Activated gamma-delta T cell treated with anti-CD3 and anti-CD28 coated beads, Interleukin-2, amount 50 U/mL, for 16 hours (primary cell): ENCODE data around the gene ELP4.
"Not testable (repeated sequence)": the region's sequence is repeated elsewhere in the genome, so short reads cannot be mapped to it uniquely, and the experiment has no call there.

Experiments used
- DNase-seq: peaks from one replicate; pipeline ENCODE4 v3.0.0-alpha.2; 2020; ENCODE audit warnings: low read depth

The ELP4 gene

DNA sequence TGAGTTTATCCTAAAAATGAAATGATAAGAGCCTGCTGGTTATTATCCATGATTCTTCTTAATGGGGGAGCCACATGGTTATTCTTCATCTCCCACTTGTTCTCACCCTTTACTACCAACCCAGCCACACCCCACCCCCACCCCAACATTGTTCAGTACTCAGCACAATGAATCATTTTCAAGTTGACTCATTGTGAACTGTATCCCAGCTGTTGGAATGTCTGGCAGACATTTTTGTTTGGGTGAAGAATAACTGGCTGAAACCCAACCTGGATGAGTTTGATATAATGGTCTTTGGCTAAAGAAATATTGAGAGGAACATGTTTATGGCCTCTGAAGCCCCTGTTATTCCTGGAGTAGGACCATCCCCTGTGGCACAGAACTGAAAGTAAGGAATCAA lies 136.2 kb downstream of the ELP4 start:
- no peak for DNase-seq

- no peak for DNase-seq
These were observed 136.6 kb downstream of the ELP4 start for GRCh38 chr11:31646216-31646615.

DNA sequence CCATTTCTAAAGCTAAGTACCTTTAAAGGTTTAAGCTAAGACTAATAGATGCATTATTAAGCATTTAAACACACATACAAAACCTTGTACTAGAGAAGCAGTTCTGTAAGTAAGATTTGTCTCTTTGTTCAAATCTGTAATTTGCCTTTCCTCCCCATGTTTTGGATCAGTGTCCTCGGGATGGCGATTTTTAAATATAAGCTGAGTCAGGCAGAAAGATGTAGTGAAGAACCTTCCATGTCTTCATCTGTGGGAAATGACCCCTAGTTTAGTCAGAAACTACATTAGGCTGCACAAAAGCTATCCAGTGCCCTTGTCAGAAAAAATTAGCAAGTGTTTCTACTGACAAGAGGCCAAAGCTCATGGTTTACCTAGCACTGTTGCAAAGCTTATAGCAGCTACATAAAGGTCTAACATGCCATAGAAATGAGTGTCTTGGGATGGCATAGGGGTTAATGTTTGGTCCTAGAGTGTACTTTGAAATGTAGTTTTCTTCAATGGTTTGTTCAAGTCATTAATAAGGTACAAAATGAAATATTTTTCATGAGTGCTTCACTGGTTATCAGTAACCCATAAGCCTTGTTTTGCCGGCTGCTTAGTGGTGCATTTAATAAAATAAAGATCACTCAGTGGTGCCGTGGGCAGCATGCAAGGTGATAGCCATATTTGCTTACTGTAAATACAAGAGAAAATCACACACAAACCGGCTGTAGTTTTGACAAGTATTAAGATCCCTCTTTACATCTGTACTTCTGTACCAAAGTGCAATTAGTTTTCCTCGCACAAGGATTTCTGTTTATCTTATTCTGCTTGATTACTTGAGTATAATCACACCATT lies 139.8 kb downstream of the ELP4 start:
- no peak for DNase-seq

DNA sequence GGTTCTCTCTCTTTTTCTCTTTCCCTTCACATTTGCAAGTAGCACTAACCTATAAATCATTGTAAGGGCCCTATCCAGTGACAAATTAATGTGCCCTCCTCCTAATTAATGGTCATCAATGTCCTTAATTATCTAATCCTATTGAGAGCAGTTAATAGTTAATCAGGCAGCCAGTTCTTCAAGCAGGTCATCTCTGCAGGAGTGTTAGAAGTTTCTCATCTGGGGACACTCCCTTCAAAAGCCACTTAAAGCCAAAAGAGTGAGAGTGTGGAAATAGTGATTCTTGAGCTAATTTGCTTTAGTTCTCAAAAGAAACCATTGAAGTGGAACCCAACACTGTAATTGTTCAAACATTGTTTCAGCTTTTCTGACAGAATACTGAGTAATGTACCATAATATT lies 141.6 kb downstream of the ELP4 start:
- DNase-seq, result no peak

GRCh38 chr11:31651822-31652221 lies 142.3 kb downstream of the ELP4 start:
- DNase-seq, result no peak

GRCh38 chr11:31652528-31652927 lies 143.0 kb downstream of the ELP4 start:
- DNase-seq, result no peak

- no peak for DNase-seq
These were observed 145.9 kb downstream of the ELP4 start for GRCh38 chr11:31655483-31655882.

DNA sequence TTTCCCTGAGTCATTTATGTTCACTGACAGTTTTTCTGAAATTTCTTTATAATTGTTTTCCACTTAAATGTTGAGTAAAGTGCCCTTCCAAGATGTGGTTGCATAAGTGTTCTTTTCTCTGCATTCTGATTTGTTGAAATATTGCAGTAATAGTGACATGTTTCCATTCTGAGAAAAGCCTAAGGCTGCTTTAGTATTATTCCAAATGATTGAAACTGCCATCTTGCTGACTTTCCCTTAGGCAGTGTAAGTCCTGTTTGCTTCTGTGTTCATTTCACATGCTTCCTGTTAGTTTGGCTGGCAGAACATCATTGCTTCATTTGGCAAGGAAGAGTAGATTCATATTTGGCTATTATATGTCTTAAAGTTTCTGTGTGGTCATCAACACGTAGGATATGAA lies 146.5 kb downstream of the ELP4 start:
- DNase-seq, result no peak

DNA sequence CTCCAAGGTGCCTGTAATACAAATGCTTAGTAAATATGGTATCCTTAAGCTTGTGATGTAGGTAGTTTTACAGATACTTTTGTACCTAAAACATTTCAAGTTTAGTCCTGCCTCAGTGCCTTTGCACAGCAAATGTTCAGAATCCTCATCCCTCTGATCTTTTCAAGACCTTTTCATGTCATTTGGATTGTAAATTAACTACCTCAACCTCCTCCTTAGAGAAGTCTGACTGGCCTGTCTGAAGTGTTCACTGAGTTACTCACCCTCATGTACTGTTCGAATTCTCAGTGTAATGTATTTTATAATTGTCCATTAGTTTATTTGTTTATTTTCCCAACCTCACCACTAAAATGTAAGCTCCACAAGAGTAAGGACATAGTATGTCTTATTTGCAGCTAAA lies 147.5 kb downstream of the ELP4 start:
- DNase-seq, result no peak

GRCh38 chr11:31664129-31664528 lies 154.6 kb downstream of the ELP4 start:
- DNase-seq, result no peak

DNA sequence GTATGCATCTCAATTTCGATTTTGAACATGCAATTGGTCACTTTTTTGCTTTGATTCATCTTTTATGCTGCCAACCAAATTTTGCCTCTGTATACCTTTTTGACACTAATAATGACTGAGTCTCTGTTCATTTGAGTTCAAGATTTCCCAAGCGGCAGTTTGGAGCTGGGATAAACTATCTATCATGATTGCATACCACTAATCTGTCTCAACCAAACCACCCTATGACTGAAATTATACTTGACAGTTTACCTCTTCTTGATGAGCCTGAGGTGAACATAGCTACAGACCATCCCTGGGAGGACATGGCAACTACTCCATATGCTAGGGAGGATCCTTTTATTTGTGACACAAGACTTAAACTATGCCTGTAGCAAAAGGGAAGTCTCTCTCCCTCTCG lies 155.4 kb downstream of the ELP4 start:
- no peak for DNase-seq

DNA sequence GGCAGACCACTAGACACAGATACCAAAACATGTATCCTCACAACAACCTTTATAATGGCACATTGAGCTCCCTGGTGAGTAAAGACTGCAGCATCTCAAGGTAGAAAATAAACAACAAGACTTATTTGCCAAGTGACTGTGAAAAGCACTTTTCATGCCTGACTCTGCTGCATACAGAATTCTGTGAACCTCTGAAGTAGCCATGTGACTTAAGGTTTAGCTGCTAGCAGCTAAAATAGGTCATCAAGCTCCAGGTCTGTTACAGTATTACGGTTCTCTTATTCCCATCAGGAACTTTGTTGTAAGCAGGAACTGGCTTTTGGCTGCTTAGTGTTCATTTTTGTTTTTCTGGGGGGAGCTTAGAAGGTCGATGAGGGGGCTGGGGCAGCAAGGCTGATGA lies 162.1 kb downstream of the ELP4 start:
- no peak for DNase-seq

DNA sequence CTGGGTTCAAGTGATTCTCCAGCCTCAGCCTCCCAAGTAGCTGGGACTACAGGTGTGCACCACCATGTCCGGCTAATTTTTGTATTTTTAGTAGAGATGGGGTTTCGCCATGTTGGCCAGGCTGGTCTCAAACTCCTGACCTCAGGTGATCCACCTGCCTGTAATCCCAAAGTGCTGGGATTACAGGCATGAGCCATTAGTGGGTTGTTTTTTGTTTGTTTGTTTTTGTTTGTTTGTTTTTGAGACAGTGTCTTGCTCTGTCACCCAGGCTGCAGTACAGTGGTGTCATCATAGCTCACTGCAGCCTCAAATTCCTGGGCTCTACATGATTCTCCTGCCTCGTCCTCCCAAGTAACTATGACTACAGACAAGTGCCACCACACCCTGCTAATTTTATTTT lies 163.5 kb downstream of the ELP4 start:
- DNase-seq, result not testable (repeated sequence)

DNA sequence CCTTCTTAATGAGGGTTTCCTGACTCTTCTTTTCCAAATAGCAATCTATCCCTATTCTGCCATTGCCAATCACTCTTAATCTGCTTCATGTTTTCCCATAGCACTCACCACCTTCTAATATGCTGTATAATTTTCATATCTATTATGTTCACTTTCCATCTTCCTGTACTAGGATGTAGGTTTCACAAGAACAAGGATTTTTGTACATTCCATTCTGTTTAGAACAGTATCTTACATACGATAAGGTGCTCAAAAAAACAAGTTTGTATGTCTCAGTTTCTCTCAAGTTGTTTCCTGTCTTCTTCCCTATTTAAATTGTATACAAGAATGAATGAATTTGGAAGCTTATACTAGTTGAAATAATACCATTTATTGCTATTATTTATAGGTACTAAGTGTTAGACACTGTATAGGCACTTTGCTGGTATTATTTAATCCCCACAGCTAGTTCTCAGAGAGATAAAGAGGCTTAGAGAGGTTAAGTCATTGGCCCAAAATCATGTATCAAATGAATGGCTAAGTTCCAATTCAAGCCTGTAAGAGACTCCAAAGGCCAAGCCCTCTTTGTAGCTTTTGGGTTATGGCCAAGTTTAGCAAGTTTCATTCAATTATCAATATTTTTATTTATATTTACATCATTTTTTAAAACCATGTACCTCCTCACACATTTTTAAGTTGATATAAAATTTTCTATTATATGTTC lies 166.9 kb downstream of the ELP4 start:
- DNase-seq, result no peak

GRCh38 chr11:31680770-31681169 lies 171.2 kb downstream of the ELP4 start:
- no peak for DNase-seq

GRCh38 chr11:31687256-31687655 lies 177.7 kb downstream of the ELP4 start:
- DNase-seq, result no peak

DNA sequence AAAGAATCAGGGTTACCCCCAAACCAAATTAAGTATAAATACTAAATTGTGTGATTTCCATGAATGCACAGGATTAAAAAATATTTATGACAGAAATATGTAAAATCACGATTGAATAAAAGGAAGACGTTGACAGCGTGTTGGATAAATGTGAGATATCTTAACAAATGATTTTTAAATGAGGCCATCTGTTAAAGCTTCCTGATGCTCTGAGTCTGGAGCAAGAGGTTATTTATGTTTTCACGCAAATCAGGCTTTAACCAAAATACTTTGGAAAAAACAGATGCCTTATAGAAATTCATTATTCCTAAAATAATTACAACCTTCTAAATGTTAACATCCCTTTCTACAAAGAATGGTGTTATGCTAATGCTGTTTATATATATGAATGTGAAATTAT lies 178.3 kb downstream of the ELP4 start:
- DNase-seq, result no peak

- DNase-seq, result no peak
These were observed 180.0 kb downstream of the ELP4 start for GRCh38 chr11:31689559-31689958.

GRCh38 chr11:31690041-31690440 lies 180.5 kb downstream of the ELP4 start:
- DNase-seq, result no peak

DNA sequence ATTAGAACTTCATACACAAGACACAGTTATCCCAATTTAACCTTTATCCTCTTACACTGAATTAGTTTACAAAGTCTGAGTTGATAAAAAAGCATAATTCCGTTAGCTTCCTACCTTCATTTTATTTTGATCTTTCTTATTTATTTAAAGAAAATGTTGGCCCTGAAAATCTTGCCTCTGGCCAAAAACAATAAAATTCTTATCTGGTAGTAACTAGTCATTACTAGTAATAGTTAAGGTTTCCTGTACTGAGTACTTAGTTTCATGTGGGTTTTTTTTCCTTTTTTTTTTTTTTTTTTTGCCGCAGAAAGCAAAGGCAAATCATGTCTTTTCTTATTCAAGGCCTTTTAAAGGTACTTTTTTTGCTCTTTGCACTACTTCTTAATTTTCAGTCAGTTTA lies 180.9 kb downstream of the ELP4 start:
- no peak for DNase-seq

DNA sequence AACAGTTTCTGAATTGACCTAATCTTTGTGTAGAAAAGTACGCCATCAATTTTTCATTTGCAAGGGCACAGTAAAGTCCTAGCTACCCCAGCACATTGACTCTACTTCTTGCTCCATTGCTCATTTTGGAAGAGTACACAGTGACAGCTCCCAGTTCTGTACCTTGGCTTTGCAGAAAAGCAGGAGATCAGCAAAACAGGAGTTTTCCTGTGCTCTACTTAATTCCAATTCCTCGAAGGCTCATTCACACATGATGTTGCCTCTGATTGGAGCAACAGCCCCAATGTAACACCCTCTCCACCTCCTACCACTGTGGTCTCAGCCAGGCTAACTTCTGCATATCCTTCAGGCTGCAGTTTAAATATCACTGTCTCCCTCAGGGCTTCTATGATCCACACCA lies 182.9 kb downstream of the ELP4 start:
- DNase-seq, result no peak

GRCh38 chr11:31697049-31697448 lies 187.5 kb downstream of the ELP4 start:
- not testable (repeated sequence) for DNase-seq

DNA sequence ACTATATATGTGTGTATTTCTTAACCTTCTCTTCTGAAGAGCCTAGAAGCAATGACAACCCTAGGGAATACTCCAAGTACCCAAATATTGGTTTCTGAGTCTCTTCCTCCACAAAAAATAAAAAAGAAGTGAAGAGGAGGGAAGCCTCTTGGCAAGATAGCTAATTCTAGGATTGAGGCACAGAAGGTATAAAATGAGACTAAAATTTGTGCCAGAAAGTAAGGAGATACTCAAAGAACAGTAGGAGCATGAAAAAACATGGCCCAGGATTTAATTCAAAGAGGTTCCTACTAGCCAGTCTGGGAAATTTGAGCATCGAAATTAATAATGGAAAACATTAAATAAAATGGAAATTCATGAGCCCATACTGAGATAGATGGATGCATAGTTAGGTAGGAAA lies 189.5 kb downstream of the ELP4 start:
- no peak for DNase-seq

DNA sequence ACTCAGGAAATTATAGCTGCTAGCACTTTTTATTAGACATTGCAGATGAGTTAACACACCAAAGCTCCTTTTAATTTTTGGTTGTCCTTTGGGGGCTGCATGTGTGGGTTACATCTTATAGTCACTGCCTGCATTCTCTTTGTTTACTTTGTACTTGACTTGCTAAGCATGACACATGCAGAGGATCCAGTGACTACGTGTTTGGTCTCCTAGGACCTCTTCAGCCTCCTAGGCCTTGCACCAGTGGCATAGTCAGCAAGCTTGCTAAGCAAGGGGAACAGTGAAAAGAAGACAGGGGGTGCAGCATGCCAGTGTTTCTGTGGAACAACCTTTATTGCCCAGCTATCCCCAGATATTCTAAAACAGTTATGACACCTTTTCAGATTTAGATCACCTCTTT lies 193.4 kb downstream of the ELP4 start:
- no peak for DNase-seq
